ENCODE data around the gene CLDN9.

CLDN9 gene, protein sequence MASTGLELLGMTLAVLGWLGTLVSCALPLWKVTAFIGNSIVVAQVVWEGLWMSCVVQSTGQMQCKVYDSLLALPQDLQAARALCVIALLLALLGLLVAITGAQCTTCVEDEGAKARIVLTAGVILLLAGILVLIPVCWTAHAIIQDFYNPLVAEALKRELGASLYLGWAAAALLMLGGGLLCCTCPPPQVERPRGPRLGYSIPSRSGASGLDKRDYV

GRCh38 chr16:3012828-3013420 lies at the start of gene CLDN9:
CLDN9 (plus strand) TSS chr16:3012923; CDS start chr16:3013363, 440 bp downstream.
- H3K27ac ChIP-seq (ENCODE audit: low read length), result no peak within 1 kb of the TSS
- H3K4me1 ChIP-seq (ENCODE audit: control insufficient read depth, insufficient read depth, low read length), result peaks cover 3% of the 10 kb centered on the region
- H3K4me3 ChIP-seq (ENCODE audit: low read length in 2 of 2), result no peak within 1 kb of the TSS
- no peaks in the 10 kb centered on the region for H3K9me3 ChIP-seq (ENCODE audit: control insufficient read depth in 2 of 2, low read length in 2 of 2)
- H3K36me3 ChIP-seq (ENCODE audit: control insufficient read depth in 2 of 2, insufficient read depth in 2 of 2, low read length in 2 of 2), result no peaks in the 10 kb centered on the region
- peaks cover 40 to 61% of the 10 kb centered on the region in 2 donors for H3K27me3 ChIP-seq (ENCODE audit: control insufficient read depth in 1 of 2, insufficient read depth in 2 of 2, low read length in 2 of 2)
- H3K9ac ChIP-seq (ENCODE audit: low read length in 2 of 2), result no peak within 1 kb of the TSS

DNA sequence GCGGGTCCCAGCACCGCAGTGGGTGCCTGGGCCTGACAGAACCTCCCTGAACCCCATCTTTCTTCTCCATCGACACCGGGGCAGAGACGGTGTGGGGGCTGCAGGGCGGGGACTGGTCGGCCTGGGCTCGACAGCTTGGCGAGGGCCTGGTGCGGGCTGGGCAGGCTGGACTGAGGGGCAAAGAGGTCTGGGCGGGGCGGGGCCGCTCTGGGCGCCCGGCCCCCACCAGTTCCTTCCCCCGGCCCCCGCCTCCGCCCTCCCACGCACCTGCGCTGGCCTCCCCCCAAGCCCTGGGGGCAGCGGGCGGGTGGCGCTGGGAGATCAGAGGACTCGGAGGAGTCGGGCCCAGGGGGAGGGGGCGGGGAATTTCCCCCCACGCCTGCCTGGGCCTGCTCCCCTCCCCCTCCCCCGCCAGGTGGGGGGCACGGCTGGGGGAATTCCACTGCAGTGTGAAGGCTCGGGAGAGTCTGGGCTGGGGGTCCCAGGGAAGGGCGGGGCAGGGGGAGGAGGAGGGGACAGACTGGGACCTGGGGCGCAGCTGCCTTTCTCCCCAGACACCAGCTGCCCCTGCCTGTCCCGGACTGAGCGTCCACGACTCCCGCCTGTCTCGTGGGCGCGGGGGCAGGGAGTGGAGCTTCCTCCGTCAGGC lies 49.5 kb upstream of the CLDN9 start:
- H3K27ac ChIP-seq (ENCODE audit: low read length), result no peak overlapping the region
- H3K4me3 ChIP-seq (ENCODE audit: low read length in 2 of 2), result peak overlapping the region in 1 of 2 donors; percentile 61
- no peaks in the 10 kb centered on the region for H3K36me3 ChIP-seq (ENCODE audit: control insufficient read depth in 2 of 2, insufficient read depth in 2 of 2, low read length in 2 of 2)
- no peak overlapping the region for H3K9ac ChIP-seq (ENCODE audit: low read length in 2 of 2)
- peaks cover 51 to 69% of the 10 kb centered on the region in 2 donors for H3K27me3 ChIP-seq (ENCODE audit: control insufficient read depth in 1 of 2, insufficient read depth in 2 of 2, low read length in 2 of 2)
- H3K9me3 ChIP-seq (ENCODE audit: control insufficient read depth in 2 of 2, low read length in 2 of 2), result no peaks in the 10 kb centered on the region
- peaks cover 34% of the 10 kb centered on the region for H3K4me1 ChIP-seq (ENCODE audit: control insufficient read depth, insufficient read depth, low read length)

- no peaks in the 10 kb centered on the region for H3K9me3 ChIP-seq (ENCODE audit: control insufficient read depth in 2 of 2, low read length in 2 of 2)
- peaks cover 56 to 74% of the 10 kb centered on the region in 2 donors for H3K27me3 ChIP-seq (ENCODE audit: control insufficient read depth in 1 of 2, insufficient read depth in 2 of 2, low read length in 2 of 2)
- no peak within 1 kb of the TSS for H3K27ac ChIP-seq (ENCODE audit: low read length)
- peak within 1 kb of the TSS in 1 of 2 donors; percentile 61 for H3K4me3 ChIP-seq (ENCODE audit: low read length in 2 of 2)
- peaks cover 41% of the 10 kb centered on the region for H3K4me1 ChIP-seq (ENCODE audit: control insufficient read depth, insufficient read depth, low read length)
- no peaks in the 10 kb centered on the region for H3K36me3 ChIP-seq (ENCODE audit: control insufficient read depth in 2 of 2, insufficient read depth in 2 of 2, low read length in 2 of 2)
- no peak within 1 kb of the TSS for H3K9ac ChIP-seq (ENCODE audit: low read length in 2 of 2)
These were observed 48.8 kb upstream of the CLDN9 start, which contains the start of gene KREMEN2 for GRCh38 chr16:2963723-2964474. KREMEN2 (plus strand) TSS chr16:2964275; CDS start chr16:2964521, 246 bp downstream.

- Histone ChIP-seq H3K9ac (ENCODE audit: low read length in 2 of 2) (no peak overlapping the region), H3K27ac (ENCODE audit: low read length) (no peak overlapping the region), H3K27me3 (ENCODE audit: control insufficient read depth in 1 of 2, insufficient read depth in 2 of 2, low read length in 2 of 2) (peaks cover 56 to 71% of the 10 kb centered on the region in 2 donors), H3K4me1 (ENCODE audit: control insufficient read depth, insufficient read depth, low read length) (peaks cover 46% of the 10 kb centered on the region), H3K36me3 (ENCODE audit: control insufficient read depth in 2 of 2, insufficient read depth in 2 of 2, low read length in 2 of 2) (no peaks in the 10 kb centered on the region), H3K4me3 (ENCODE audit: low read length in 2 of 2) (peak overlapping the region in 1 of 2 donors; percentile 35), H3K9me3 (ENCODE audit: control insufficient read depth in 2 of 2, low read length in 2 of 2) (no peaks in the 10 kb centered on the region)
These were observed 48.0 kb upstream of the CLDN9 start for GRCh38 chr16:2964475-2965336.

- no peak overlapping the region for H3K27ac ChIP-seq (ENCODE audit: low read length)
These were observed 46.5 kb upstream of the CLDN9 start for GRCh38 chr16:2966043-2966807.

DNA sequence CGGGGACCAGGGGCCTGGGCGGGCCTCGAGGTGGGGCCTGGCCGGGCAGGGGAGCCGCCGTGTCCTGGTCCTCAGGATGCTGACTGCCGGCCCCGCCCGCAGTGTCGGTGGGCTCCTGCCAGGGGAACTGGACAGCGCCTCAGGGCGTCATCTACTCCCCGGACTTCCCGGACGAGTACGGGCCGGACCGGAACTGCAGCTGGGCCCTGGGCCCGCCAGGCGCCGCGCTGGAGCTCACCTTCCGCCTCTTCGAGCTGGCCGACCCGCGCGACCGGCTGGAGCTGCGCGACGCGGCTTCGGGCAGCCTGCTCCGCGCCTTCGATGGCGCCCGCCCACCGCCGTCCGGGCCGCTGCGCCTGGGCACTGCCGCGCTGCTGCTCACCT lies 45.9 kb upstream of the CLDN9 start:
- H3K4me3 ChIP-seq (ENCODE audit: low read length in 2 of 2), result peak overlapping the region in 1 of 2 donors; percentile 49
- H3K27me3 ChIP-seq (ENCODE audit: control insufficient read depth in 1 of 2, insufficient read depth in 2 of 2, low read length in 2 of 2), result peaks cover 52 to 82% of the 10 kb centered on the region in 2 donors

More at GRCh38 chr16:2966043-2966807, 46.5 kb upstream of the CLDN9 start:
- H3K9ac ChIP-seq (ENCODE audit: low read length in 2 of 2), result no peak overlapping the region
- no peak overlapping the region for H3K4me3 ChIP-seq (ENCODE audit: low read length in 2 of 2)
- peaks cover 56 to 83% of the 10 kb centered on the region in 2 donors for H3K27me3 ChIP-seq (ENCODE audit: control insufficient read depth in 1 of 2, insufficient read depth in 2 of 2, low read length in 2 of 2)
- peaks cover 54% of the 10 kb centered on the region for H3K4me1 ChIP-seq (ENCODE audit: control insufficient read depth, insufficient read depth, low read length)
- H3K9me3 ChIP-seq (ENCODE audit: control insufficient read depth in 2 of 2, low read length in 2 of 2), result no peaks in the 10 kb centered on the region
- no peaks in the 10 kb centered on the region for H3K36me3 ChIP-seq (ENCODE audit: control insufficient read depth in 2 of 2, insufficient read depth in 2 of 2, low read length in 2 of 2)

DNA sequence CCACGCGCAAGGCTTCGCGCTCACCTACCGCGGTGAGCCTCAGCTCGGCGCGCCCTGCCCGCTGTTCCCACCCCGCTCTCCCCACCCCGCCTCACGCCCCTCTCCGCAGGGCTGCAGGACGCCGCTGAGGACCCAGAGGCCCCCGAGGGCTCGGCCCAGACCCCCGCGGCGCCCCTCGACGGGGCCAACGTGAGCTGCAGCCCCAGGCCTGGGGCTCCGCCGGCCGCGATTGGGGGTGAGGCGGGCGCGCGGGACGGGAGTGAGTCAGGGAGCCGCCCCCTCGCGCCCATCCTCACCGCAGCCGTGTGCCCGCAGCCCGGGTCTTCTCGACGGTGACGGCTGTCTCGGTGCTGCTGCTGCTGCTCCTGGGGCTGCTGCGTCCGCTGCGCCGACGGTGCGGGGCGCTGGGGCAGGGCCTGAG lies 45.5 kb upstream of the CLDN9 start:
- Histone ChIP-seq H3K9ac (ENCODE audit: low read length in 2 of 2) (no peak overlapping the region), H3K27ac (ENCODE audit: low read length) (no peak overlapping the region), H3K36me3 (ENCODE audit: control insufficient read depth in 2 of 2, insufficient read depth in 2 of 2, low read length in 2 of 2) (no peaks in the 10 kb centered on the region), H3K27me3 (ENCODE audit: control insufficient read depth in 1 of 2, insufficient read depth in 2 of 2, low read length in 2 of 2) (peaks cover 49 to 77% of the 10 kb centered on the region in 2 donors), H3K4me1 (ENCODE audit: control insufficient read depth, insufficient read depth, low read length) (peaks cover 54% of the 10 kb centered on the region), H3K4me3 (ENCODE audit: low read length in 2 of 2) (peak overlapping the region in 1 of 2 donors; percentile 49), H3K9me3 (ENCODE audit: control insufficient read depth in 2 of 2, low read length in 2 of 2) (no peaks in the 10 kb centered on the region)

More for the DNA sequence above, 45.9 kb upstream of the CLDN9 start:
- Histone ChIP-seq H3K9me3 (ENCODE audit: control insufficient read depth in 2 of 2, low read length in 2 of 2) (no peaks in the 10 kb centered on the region), H3K4me1 (ENCODE audit: control insufficient read depth, insufficient read depth, low read length) (peaks cover 54% of the 10 kb centered on the region), H3K36me3 (ENCODE audit: control insufficient read depth in 2 of 2, insufficient read depth in 2 of 2, low read length in 2 of 2) (no peaks in the 10 kb centered on the region), H3K27ac (ENCODE audit: low read length) (no peak overlapping the region), H3K9ac (ENCODE audit: low read length in 2 of 2) (no peak overlapping the region)

- H3K36me3 ChIP-seq (ENCODE audit: control insufficient read depth in 2 of 2, insufficient read depth in 2 of 2, low read length in 2 of 2), result no peaks in the 10 kb centered on the region
- H3K27ac ChIP-seq (ENCODE audit: low read length), result no peak overlapping the region
- peaks cover 44 to 72% of the 10 kb centered on the region in 2 donors for H3K27me3 ChIP-seq (ENCODE audit: control insufficient read depth in 1 of 2, insufficient read depth in 2 of 2, low read length in 2 of 2)
- no peak overlapping the region for H3K4me3 ChIP-seq (ENCODE audit: low read length in 2 of 2)
- peaks cover 51% of the 10 kb centered on the region for H3K4me1 ChIP-seq (ENCODE audit: control insufficient read depth, insufficient read depth, low read length)
- no peak overlapping the region for H3K9ac ChIP-seq (ENCODE audit: low read length in 2 of 2)
- no peaks in the 10 kb centered on the region for H3K9me3 ChIP-seq (ENCODE audit: control insufficient read depth in 2 of 2, low read length in 2 of 2)
These were observed 45.0 kb upstream of the CLDN9 start for GRCh38 chr16:2967721-2968161.

- H3K4me1 ChIP-seq (ENCODE audit: control insufficient read depth, insufficient read depth, low read length), result peaks cover 47% of the 10 kb centered on the region
- no peaks in the 10 kb centered on the region for H3K9me3 ChIP-seq (ENCODE audit: control insufficient read depth in 2 of 2, low read length in 2 of 2)
- no peaks in the 10 kb centered on the region for H3K36me3 ChIP-seq (ENCODE audit: control insufficient read depth in 2 of 2, insufficient read depth in 2 of 2, low read length in 2 of 2)
- H3K27ac ChIP-seq (ENCODE audit: low read length), result no peak overlapping the region
- no peak overlapping the region for H3K9ac ChIP-seq (ENCODE audit: low read length in 2 of 2)
- peaks cover 41 to 66% of the 10 kb centered on the region in 2 donors for H3K27me3 ChIP-seq (ENCODE audit: control insufficient read depth in 1 of 2, insufficient read depth in 2 of 2, low read length in 2 of 2)
- peak overlapping the region in 1 of 2 donors; percentile 81 for H3K4me3 ChIP-seq (ENCODE audit: low read length in 2 of 2)
These were observed 44.4 kb upstream of the CLDN9 start for GRCh38 chr16:2968368-2968737.
